Measurements from ENCODE around the gene KREMEN2. TPM values are rescaled to one million over a fixed set of nuclear protein-coding genes. Genes with fewer than 3 reads are reported as not detected.
"Not testable (repeated sequence)": the region's sequence is repeated elsewhere in the genome, so short reads cannot be mapped to it uniquely, and the experiment has no call there.

Gene KREMEN2
- total RNA-seq, 1 experiment from 2014 or later = 2.4 TPM

GRCh38 chr16:2939968-2940367 lies 24.1 kb upstream of the KREMEN2 start:
- no peak for DNase-seq (ENCODE audit: low read depth)

DNA sequence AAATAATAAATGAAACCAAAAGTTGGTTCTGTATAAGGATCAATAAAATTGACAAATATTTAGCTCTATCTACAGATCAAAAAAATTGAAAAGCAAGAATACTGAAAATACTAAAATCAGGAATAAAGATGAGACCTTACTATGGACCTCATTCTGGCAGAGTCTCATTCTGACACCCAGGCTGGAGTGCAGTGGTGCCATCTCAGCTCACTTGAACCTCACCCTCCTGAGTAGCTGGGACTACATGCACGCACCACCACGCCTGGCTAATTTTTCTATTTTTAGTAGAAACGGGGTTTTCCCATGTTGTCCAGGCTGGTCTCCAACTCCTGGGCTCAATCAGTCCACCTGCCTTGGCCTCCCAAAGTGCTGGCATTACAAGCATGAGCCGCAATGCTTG lies 22.0 kb upstream of the KREMEN2 start:
- no peak for DNase-seq (ENCODE audit: low read depth)

- not testable (repeated sequence) for DNase-seq (ENCODE audit: low read depth)
These were observed 20.4 kb upstream of the KREMEN2 start for GRCh38 chr16:2943716-2944115.

DNA sequence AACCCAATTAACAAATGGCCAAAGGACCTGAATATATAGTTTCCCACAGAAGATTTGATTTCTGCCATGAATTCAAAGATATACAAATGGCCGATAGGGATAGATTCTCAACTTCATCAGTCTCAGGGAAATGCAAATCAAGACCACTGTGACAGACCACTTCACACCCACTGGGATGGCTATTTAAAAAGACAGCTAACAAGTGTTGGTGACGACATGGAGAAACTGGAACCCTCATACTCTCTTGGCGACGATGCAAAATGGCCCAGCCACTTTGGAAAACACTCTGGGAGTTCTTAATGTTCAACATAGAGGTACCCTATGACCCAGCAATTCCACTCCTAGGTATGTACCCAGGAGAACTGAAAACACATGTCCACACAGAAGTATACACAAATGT lies 17.4 kb upstream of the KREMEN2 start:
- no peak for DNase-seq (ENCODE audit: low read depth)

DNA sequence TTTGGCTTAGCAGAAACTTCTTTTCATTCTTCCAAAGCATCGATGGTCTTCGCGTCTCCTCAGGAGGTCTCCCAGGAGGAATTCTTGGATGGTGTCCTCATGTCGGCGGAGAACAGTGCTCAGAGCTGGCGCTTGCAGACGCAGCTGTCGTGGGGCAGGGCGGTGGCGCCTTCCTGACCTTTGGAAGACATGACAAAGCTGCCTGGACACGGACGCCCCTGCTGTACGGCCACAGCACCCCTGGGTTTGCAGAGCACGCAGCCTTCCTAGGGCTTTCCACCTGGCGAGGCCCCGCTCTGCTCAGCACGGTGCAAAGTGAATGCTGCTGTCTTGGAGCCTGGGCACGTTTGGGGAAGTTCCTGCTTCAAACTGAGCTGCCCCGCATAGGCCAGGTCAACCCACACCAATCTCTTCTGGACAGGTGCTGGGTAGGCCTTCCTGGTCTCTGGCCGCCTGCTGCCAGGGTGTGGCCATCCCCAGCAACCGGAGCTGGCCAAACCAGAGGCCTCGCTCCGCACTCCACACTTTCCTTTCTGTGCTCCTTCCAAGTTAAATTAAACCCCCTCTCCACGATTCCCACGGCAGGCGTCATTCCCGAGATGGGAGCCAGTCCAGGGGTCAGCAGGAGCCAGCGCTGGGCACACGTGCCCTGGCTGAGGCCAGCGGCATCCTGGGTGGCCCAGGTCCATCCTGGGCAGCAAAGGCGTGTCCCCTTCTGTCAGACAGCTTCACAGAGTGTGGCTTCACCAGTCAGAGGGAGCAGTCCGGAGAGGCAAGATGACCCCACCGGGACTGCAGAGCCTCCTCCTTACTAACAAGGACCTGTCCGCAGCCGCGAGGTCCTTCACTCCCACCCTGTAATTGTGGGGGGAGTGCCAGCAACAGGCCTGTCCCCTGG lies 15.0 kb upstream of the KREMEN2 start:
- DNase-seq (ENCODE audit: low read depth) = no peak

DNA sequence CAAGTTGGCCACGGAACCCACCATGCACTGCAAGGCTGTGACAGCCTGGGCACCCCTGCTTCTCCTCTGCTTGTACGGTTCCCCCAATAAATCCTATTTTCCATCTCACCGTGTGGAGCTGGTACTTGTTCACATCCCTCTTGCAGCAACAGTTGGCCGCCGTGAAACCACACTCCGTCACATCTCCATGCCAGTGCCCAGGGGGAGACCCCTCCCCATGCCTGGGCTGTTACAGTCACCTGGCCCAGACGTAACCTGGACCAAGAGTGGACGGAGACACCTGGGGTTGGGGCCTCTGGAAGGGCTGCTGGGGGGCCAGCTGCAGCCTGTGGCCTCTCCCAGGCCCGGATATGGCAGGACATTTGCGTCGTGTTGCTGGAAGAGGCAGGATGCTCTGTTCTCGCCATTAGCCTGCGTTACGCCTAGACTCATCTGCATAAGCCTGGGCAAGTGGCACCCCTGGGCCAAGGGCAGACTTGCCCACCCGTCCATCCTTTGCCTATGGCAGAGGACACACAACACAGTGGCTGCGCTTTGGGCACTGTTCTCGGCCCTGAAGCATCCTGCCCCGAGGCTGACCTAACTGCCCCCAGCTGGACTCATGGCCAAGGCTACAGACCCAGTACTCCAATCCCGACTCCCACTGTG lies 14.2 kb upstream of the KREMEN2 start:
- DNase-seq (ENCODE audit: low read depth) = no peak

DNA sequence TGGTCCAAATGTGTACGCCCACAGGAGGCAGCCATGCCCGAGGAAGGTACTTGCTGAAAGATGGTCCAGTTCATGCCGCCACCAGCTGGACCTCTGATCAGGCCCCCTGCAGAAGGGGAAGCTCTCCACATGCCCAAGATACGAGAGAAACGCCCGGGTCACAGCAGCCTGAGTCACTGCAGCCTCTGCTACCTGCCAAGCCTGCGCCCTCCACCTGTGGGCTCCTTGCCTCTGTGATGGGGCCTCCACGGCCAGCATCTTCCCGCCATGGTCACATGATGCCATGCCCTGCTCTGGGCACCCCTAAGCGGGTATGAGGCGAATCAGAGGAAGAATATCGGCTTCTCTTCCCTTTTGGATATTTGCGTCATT lies 13.7 kb upstream of the KREMEN2 start:
- DNase-seq (ENCODE audit: low read depth) = no peak

- no peak for DNase-seq (ENCODE audit: low read depth)
These were observed 13.3 kb upstream of the KREMEN2 start for GRCh38 chr16:2950773-2951172.

GRCh38 chr16:2952679-2953078 lies 11.4 kb upstream of the KREMEN2 start:
- DNase-seq (ENCODE audit: low read depth) = no peak

DNA sequence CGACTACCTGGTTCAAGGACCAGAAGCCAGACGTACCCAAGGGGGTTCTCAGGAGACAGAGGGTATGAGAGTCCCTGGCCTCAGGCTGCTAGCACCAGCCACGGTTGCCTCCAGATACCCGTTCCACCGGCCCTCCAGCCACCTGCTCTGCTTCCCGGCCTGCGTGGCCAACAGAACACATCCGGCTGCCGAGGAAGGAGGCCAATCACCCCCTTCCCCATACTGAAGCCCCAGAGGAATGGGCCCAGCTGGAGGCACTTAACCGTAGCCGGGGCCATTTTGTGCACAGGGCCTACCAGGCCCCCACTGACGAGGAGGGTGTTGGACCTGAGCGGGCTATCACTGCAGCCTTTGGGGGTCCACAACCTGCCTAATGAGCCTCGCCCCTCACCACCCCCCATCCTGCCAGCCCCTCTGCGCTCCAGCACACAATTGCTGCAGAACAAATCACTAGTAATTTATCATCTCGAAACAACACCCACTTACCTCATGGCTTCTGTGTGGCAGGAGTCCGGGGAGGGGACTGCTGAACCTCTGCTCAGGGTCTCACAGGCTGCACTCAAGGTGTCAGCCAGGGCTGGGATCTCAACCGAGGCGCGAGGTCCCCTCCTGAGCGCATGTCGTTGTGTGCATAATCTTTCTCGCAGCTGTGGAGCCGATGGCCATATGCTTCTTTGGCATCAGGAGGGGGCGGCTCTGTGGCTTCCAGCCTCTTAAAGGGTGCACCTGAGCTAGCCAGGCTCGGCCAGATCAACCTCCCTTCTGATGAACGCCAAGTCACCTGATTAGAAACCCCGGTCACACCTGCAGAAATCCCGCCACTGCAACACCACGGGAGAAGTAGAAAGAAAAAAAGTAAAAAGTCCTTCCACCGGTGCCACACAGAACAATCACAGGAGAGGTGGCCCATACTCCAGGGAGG lies 10.1 kb upstream of the KREMEN2 start:
- no peak for DNase-seq (ENCODE audit: low read depth)

DNA sequence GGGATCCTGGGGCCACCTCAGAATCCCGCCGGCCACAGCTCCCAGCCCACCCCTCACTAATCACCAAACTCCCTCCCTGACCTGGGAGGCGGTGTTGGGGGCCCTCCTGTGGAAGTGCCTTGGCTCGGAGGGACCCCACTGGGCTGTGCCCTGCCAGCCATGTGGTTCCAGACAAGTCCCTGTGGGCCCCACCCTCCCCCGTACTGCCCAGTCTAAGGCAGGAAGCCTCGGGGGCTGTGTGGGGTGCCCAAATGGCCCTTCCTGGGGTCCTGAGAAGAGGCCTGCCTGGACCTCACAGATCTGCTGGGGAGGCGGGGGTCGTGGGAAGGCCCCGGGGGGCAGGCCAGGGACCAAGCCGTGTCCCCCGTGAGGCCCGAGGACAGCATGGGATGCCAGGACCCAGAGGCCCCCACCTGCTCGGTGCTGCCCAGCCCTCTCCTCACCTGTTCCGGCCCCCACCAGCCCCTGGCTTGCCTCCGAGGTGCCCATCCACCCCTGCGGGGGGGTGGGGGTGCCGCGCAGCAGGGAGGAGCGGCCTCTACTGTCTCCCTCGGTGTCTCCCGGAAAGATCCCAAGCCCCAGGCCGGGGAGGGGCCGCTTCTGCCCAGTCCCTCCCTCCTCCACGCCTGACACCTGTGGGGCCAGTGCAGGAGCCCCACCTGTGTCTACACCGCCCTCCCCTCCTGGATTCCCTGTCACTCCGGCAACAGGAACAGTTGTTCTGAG lies 9.3 kb upstream of the KREMEN2 start:
- no peak for DNase-seq (ENCODE audit: low read depth)

DNA sequence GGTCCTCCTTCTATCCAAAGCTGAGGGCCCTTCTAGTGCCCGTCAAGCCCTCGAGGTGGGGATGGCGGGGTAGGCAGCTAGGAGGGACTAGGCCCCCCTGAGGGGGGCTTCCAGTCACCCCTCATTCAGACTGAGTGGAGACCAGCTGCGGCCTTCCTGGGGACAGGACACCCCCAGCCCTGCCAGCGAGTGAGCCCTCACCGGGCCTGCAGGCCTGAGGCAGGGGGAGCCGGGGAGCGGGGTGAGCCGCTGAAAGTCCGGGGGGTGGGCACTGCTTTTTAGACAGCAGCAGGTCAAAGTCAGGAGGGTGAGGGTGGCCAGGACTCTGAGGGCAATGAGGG lies 8.7 kb upstream of the KREMEN2 start:
- DNase-seq (ENCODE audit: low read depth) = no peak

- no peak for DNase-seq (ENCODE audit: low read depth)
These were observed 8.1 kb upstream of the KREMEN2 start for GRCh38 chr16:2955779-2956578.

- no peak for DNase-seq (ENCODE audit: low read depth)
These were observed 7.5 kb upstream of the KREMEN2 start for GRCh38 chr16:2956579-2956956.

DNA sequence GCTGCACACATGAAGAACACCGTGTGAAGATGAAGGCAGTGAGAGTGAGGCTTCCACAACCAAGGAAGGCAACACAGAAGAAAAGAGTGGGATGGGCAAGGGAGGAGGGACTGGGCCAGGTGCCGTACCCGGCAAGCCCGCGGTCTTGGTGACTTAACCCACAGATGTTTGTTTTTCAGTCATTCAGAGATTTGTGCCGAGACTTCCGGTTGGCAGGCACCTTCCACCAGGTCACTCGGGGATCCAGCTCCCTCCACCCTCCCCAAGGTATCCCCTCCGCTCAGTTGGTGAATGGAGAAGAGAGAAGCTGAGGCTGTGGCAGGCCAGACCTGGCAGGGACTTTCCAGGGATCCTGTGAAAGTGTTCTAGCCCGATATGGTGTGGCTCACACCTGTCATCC lies 4.9 kb upstream of the KREMEN2 start:
- DNase-seq (ENCODE audit: low read depth) = no peak

GRCh38 chr16:2960183-2961010 lies 3.7 kb upstream of the KREMEN2 start:
- no peak for DNase-seq (ENCODE audit: low read depth)

GRCh38 chr16:2962334-2963073 lies 1.6 kb upstream of the KREMEN2 start:
- no peak for DNase-seq (ENCODE audit: low read depth)

- no peak for DNase-seq (ENCODE audit: low read depth)
These were observed 877 bp upstream of the KREMEN2 start for GRCh38 chr16:2963074-2963722.
